Lung (tissue), 12 donors: Measurements from ENCODE around the gene PAPPA. TPM values are rescaled to one million over a fixed set of nuclear protein-coding genes. Genes with fewer than 3 reads are reported as not detected.

Experiments
- ATAC-seq: fragments of 200-7000 bp; cut with Tn5 transposase; one replicate; pipeline ENCODE4 v1.9.1; 2020; ENCODE audit warnings: moderate number of reproducible peaks; ENCODE audit not compliant: insufficient read depth, low FRiP score
- DNase-seq, 3 donors: peaks; one replicate each; pipeline ENCODE4 v3.0.0-alpha.2; 2013 to 2017
- H3K27ac ChIP-seq, 2 donors: one replicate each; pipeline ENCODE4 v1.5.1; 2013; ENCODE audit warnings: mild to moderate bottlenecking in 2 of 2, moderate library complexity in 2 of 2, control low read depth in 1 of 2, inconsistent platforms in 1 of 2, low read depth in 1 of 2, low read length in 1 of 2
- H3K27me3 ChIP-seq, 3 donors: one replicate each; pipeline ENCODE4 v1.5.1; 2013; ENCODE audit warnings: low read length in 2 of 3; ENCODE audit not compliant: control insufficient read depth in 3 of 3, insufficient read depth in 3 of 3
- H3K36me3 ChIP-seq, 4 donors: one replicate each; pipeline ENCODE4 v1.5.1; 2013; ENCODE audit warnings: low read length in 4 of 4, mild to moderate bottlenecking in 1 of 4, moderate library complexity in 1 of 4; ENCODE audit not compliant: control insufficient read depth in 4 of 4, insufficient read depth in 4 of 4
- H3K4me1 ChIP-seq, 5 donors: one replicate each; pipeline ENCODE4 v1.5.1; 2013; ENCODE audit warnings: low read length in 5 of 5, mild to moderate bottlenecking in 2 of 5, moderate library complexity in 1 of 5; ENCODE audit not compliant: control insufficient read depth in 5 of 5, insufficient read depth in 5 of 5
- H3K4me3 ChIP-seq: one replicate; pipeline ENCODE4 v1.5.1; 2013; ENCODE audit warnings: mild to moderate bottlenecking, control low read depth, moderate library complexity
- H3K9ac ChIP-seq, 2 donors: one replicate each; pipeline ENCODE4 v1.5.1; 2013; ENCODE audit warnings: low read length in 2 of 2, control low read depth in 1 of 2; ENCODE audit not compliant: insufficient read depth in 1 of 2
- H3K9me3 ChIP-seq, 4 donors: one replicate each; pipeline ENCODE4 v1.5.1; 2013; ENCODE audit warnings: low read length in 3 of 4, mild to moderate bottlenecking in 1 of 4, moderate library complexity in 1 of 4; ENCODE audit not compliant: control insufficient read depth in 4 of 4, insufficient read depth in 3 of 4
- CTCF ChIP-seq: IDR thresholded peaks from 2 replicates; pipeline ENCODE4 v1.5.1; 2012; ENCODE audit warnings: mild to moderate bottlenecking; ENCODE audit errors: control extremely low read depth, extremely low read depth
- WGBS, 2 donors: extraction: QIAGEN DNeasy Blood & Tissue Kit; methylation state at CpG; one replicate each; pipeline ENCODE4 v1.1.7; 2013; 5-methylcytosine and 5-hydroxymethylcytosine counted together
- polyA plus RNA-seq, 2 donors: library from polyadenylated mRNA; stranded (reverse); fragments of 200-250 nt; gene quantifications; one replicate each; pipeline ENCODE4 v1.2.1, GENCODE V29; 2013
- total RNA-seq, 2 donors: library from RNA; depleted of rRNA in 1 of 2; stranded (reverse); fragments of >200 nt in 1 of 2; gene quantifications; one replicate each; pipeline ENCODE4 v1.2.1, GENCODE V29; 2014 to 2021
- donor health status: control.
- donor health status: control.
- donor health status: Bipolar disorder and iron deficiency.
- donor health status: healthy.
- donor health status: DM: yes; HTN: yes; CAD: no.

Gene PAPPA
- total and polyA plus RNA-seq, 4 donors: 0.45 to 6.7 (median 3.6) TPM

GRCh38 chr9:116298249-116298648 is 144.7 kb downstream of the PAPPA start:
- no peaks in the 10 kb centered on the region for H3K9me3 ChIP-seq
- 76 to 82% methylated on average over 3 of the region's 3 CpGs for WGBS, 2 donors
- no peak for ATAC-seq
- no peak for TF ChIP-seq CTCF
- no peaks in the 10 kb centered on the region for H3K36me3 ChIP-seq
- no peaks in the 10 kb centered on the region for H3K27me3 ChIP-seq
- no peak for DNase-seq
- no peak overlapping the region for H3K9ac ChIP-seq
- H3K4me3 ChIP-seq: no peak overlapping the region
- no peaks in the 10 kb centered on the region for H3K4me1 ChIP-seq
- H3K27ac ChIP-seq: no peak overlapping the region

- TF ChIP-seq CTCF: no peak
- Histone ChIP-seq H3K4me3 (no peak overlapping the region), H3K9me3 (no peaks in the 10 kb centered on the region), H3K36me3 (no peaks in the 10 kb centered on the region), H3K9ac (no peak overlapping the region), H3K27ac (no peak overlapping the region), H3K27me3 (no peaks in the 10 kb centered on the region), H3K4me1 (no peaks in the 10 kb centered on the region)
- DNase-seq (no peak), ATAC-seq (no peak)
- 73 to 75% methylated on average over 6 of the region's 6 CpGs for WGBS, 2 donors
Observed at GRCh38 chr9:116298878-116299391, 145.3 kb downstream of the PAPPA start.

- no peak for TF ChIP-seq CTCF
Observed at GRCh38 chr9:116300360-116300870, 146.8 kb downstream of the PAPPA start.

GRCh38 chr9:116303270-116303669 is 149.7 kb downstream of the PAPPA start:
- ATAC-seq: no peak
- no peak for TF ChIP-seq CTCF
- H3K4me3 ChIP-seq: no peak overlapping the region
- H3K9me3 ChIP-seq: no peaks in the 10 kb centered on the region
- no peak for DNase-seq
- H3K9ac ChIP-seq: no peak overlapping the region
- H3K27me3 ChIP-seq: no peaks in the 10 kb centered on the region
- H3K36me3 ChIP-seq: no peaks in the 10 kb centered on the region
- 82 to 87% methylated on average over 5 of the region's 5 CpGs for WGBS, 2 donors
- H3K27ac ChIP-seq: no peak overlapping the region
- no peaks in the 10 kb centered on the region for H3K4me1 ChIP-seq

More at GRCh38 chr9:116300360-116300870, 146.8 kb downstream of the PAPPA start:
- Histone ChIP-seq H3K4me3 (no peak overlapping the region), H3K4me1 (no peaks in the 10 kb centered on the region), H3K9ac (no peak overlapping the region), H3K27me3 (no peaks in the 10 kb centered on the region), H3K27ac (no peak overlapping the region), H3K9me3 (no peaks in the 10 kb centered on the region), H3K36me3 (no peaks in the 10 kb centered on the region)
- no peak for ATAC-seq
- no peak for DNase-seq
- 76 to 80% methylated on average over 2 of the region's 2 CpGs for WGBS, 2 donors
